ENCODE results near the gene KYNU. TPM values are rescaled to one million over a fixed set of nuclear protein-coding genes. Genes with fewer than 3 reads are reported as not detected.
"Not testable (repeated sequence)": the region's sequence is repeated elsewhere in the genome, so short reads cannot be mapped to it uniquely, and the experiment has no call there.

KYNU gene
- total RNA-seq, 1 donor from 2014 or later = 12.0 TPM

DNA sequence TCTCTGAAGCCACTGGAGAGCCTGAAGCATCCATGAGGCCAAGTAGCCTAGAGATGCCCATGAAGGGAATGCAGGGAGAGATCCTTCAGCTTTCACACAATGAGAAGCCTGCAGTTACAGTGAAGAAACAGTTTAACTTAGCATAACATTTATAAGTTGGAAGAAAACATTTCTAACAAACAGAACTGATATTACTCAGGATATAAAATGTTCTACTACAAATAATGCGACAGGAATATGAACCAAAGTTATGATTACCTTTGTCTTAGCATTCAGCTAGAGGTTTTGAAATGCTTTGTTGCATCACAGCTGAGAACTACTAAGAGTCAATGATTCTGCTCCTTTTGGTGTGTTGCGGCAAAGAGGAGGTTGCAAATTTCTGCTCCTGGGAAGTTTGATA is 6.9 kb upstream of the KYNU start:
- no peak for DNase-seq (ENCODE audit: low spot score)

GRCh38 chr2:142871396-142871795 is 6.1 kb upstream of the KYNU start:
- no peak for DNase-seq (ENCODE audit: low spot score)

DNA sequence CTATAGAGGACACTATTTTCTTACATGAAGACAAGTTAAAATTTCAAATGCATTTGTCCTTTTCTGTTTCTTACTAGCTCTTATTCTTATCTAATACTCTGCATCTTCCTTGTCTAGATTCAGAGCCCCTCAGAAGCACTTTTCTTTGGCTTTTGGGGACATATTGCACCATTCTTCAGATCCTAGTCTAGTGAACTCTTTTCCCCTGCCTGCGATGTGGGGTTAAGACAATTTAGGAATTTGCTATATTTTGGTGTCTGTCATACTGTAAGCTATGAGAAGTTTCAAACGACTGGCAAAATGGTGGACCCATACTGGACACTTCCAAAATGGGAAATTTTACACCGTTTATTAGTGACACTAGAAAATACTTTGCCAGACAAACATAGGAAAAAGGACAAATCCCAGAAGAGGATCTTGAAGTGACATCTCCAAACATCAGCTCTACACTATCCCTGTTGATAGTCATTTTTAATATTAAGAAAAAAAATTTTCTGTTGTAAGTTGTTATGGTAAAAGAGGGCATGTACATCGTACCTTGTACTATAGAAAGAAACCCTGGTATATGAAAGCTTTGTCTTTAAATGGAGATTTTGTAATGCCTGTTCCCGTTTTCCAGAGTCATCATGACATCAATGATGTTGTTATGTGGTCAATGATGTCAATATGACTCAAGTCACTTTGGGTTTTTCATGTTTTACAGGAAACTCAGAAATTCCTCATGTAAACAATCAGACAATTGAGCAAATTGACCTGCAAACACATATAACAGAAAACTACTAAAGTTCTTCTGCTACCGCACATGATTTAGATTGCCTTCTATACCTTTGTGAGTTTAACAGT is 4.4 kb upstream of the KYNU start:
- no peak for DNase-seq (ENCODE audit: low spot score)

- no peak for DNase-seq (ENCODE audit: low spot score)
These were observed 3.6 kb upstream of the KYNU start for GRCh38 chr2:142873831-142874287.

GRCh38 chr2:142874293-142874814 is 3.1 kb upstream of the KYNU start:
- DNase-seq (ENCODE audit: low spot score) = no peak

GRCh38 chr2:142875010-142875409 is 2.5 kb upstream of the KYNU start:
- DNase-seq (ENCODE audit: low spot score) = no peak

DNA sequence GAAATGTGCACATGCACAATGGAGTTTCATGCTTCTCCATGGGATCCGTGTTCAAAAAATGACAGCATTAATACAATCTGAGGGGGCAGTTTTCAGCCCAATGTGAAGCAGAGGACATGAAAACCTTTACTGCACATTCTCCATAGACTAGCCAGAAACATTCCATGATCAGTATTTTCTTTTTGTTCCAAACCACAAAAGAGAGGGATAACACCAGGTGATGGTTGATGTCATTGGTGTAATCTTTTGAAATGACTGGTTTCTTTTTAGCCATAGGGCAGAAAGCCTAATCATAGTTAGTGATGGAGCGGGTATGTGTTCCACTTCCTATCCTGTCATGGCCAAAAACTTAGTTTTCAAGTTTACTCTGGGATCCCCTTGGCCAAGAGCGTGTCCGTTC is 1.8 kb upstream of the KYNU start:
- DNase-seq (ENCODE audit: low spot score) = no peak

DNA sequence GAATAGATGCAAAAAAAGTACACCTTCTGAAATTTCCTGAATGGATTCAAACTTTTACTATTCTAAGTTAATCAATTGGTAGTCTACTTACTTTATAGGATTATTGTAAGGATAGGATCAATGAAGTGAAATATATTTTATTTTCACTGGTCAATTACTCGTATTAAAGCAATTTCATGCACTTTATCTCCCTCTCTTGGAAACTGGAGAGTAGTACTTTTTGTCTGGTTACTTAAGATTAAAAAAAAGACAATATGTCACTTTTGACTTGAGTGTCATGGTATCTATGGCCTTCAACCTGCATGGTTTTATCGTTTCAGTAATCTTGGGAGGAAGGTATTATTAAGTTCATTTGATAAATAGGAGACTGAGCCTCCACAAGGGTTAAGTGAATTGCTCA is 1.0 kb upstream of the KYNU start:
- DNase-seq (ENCODE audit: low spot score) = no peak

DNA sequence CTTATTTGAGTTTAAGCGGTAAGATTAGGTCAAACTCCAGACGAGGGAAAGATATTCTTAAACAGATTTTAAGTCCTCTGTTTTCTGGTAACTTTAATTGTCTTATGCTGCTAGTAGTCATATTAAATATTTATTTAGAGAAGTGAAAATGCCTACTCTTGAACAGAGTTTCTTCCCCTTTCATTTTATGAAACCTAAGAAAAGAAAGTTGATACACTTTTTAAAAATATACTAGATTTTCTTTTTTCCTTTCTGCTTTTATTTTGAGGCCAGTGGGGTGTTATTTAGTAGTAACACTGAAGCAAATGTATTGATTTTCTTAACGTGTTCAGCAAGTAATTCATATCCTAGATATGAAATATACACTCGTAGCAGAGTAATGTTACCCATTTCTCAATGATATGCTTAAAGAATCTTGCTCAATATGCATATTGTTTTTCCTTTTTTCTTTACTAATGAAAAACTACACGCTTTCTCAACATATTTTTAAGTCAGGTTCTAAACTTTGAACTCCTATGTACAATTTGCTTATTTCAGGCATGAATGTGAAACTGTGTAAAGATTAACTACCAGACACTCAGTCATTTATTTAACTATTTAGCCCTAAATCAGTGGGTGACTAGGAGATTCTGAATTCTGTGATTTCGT is 691 bp downstream of the KYNU start:
- DNase-seq (ENCODE audit: low spot score) = no peak

DNA sequence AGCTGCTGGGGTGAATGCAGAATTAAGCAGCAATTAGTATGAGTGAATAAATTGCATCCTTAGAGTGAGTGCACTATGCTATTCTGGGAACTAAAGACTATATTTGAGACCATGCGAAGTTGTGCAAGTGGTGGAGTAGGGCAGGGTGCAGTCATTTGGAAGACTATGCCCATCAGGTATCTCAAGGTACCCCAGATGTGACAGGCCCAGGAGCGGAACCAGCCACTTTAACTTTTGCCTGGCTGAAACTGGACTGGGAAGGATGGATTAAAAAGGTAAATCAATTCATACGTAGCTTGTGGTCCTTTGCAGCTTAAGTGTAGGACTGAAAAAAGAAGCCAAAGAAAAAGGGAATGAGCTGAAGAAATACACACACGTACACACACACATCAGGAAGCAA is 1.7 kb downstream of the KYNU start:
- DNase-seq (ENCODE audit: low spot score) = no peak

GRCh38 chr2:142880279-142880678 is 2.8 kb downstream of the KYNU start:
- DNase-seq (ENCODE audit: low spot score) = no peak

GRCh38 chr2:142881619-142882018 is 4.2 kb downstream of the KYNU start:
- no peak for DNase-seq (ENCODE audit: low spot score)

DNA sequence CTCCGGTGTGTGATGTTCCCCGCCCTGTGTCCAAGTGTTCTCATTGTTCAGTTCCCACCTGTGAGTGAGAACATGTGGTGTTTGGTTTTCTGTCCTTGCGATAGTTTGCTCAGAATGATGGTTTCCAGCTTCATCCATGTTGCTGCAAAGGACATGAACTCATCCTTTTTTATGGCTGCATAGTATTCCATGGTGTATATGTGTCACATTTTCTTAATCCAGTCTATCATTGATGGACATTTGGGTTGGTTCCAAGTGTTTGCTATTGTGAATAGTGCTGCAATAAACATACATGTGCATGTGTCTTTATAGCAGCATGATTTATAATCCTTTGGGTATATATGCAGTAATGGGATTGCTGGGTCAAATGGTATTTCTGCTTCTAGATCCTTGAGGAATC is 5.0 kb downstream of the KYNU start:
- not testable (repeated sequence) for DNase-seq (ENCODE audit: low spot score)

GRCh38 chr2:142883526-142883925 is 6.1 kb downstream of the KYNU start:
- no peak for DNase-seq (ENCODE audit: low spot score)

- no peak for DNase-seq (ENCODE audit: low spot score)
These were observed 8.1 kb downstream of the KYNU start for GRCh38 chr2:142885543-142885942.

DNA sequence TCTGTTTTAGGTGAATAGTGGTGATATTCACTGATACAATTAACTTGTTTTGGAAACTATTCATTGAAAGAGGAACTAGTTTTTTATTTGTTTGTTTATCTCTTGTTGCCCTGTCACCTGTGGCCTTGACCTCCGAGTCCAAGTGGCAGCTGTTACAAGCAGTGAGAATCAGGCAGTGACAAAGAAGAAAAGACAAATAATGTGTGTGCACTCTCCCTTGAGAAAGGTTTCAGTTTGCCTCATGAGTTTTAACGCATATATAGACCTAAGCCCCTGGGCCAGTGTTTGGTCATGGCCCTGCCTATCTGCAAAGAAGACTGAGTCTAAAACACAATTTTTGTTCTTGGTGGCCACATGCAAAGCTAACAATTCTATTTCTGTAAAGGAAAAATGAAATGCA is 15.3 kb downstream of the KYNU start:
- no peak for DNase-seq (ENCODE audit: low spot score)

DNA sequence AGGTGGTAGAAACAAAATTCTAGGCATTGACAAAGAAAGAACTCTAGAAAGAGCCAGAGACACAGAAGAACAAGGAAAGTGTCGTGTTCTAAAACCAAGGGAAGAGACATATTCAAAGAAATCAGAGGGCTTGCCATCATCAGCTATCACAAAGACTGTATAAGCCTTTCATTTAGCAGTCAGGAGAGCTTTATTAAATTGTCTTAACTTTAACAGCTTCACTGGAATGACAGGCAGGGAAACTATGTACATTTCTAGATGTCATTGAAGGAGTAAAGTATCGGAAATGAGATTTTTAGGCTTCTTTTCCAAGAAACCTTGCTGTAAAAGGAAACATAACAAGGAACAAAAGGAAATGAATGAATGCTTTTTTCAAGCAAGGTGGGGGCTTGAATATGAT is 15.8 kb downstream of the KYNU start:
- DNase-seq (ENCODE audit: low spot score) = no peak

DNA sequence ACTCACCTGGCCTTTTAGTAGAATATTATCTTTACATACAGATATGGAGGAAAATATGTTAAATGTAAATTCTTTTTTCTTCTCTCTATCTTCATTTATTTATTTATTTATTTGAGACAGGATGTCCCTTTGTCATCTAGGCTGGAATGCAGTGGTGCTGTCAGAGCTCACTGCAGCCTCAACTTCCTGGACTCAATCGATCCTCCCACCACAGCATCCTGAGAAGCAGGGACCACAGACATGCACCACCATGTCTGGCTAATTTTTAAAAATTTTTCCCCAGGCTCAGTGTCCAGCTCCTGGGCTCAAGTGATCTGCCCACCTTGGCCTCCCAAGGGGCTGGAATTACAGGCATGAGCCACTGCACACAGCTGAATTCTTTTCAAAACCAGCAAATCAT is 20.3 kb downstream of the KYNU start:
- no peak for DNase-seq (ENCODE audit: low spot score)

GRCh38 chr2:142900327-142900726 is 22.9 kb downstream of the KYNU start:
- not testable (repeated sequence) for DNase-seq (ENCODE audit: low spot score)

DNA sequence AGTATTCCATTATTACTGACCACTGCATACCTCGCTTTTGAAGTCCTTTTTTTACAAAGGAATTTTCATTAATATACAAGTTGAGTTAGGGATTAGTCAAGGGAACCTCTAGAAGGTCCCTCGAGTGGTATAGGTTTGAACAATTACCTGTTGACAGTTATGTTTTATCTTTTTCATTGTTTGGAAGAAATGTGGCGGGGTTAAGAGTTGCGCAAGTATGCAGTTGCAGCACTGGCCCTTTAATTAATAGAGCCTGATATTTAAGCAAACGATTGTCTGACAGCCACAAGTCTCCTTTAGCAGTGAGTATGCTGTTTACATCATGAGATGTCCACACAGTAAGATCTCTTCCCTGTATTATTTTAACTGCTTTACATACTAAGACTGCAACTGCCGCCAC is 24.3 kb downstream of the KYNU start:
- DNase-seq (ENCODE audit: low spot score) = no peak

DNA sequence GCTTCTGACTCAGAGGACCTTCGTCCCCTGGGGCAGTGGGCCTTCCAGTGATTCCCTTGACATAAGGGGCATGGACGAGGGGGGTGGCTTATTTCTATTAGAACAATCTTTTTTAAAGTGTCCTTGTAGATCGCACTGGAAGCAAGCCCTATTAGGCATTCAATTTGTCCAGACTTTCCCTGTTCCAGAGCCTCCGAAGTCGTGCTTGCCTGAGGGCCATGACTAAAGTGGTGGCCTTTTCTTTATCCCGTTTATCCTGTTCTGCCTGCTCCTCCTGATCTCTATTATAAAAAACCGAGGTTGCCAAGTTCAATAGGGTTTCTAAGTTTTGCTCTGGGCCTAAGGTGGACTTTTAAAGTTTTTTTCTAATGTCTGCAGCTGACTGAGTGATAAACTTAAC is 26.3 kb downstream of the KYNU start:
- not testable (repeated sequence) for DNase-seq (ENCODE audit: low spot score)

- no peak for DNase-seq (ENCODE audit: low spot score)
These were observed 30.2 kb downstream of the KYNU start for GRCh38 chr2:142907653-142908052.
